Hepatocyte (in vitro differentiated cells): Measurements from ENCODE around the gene STX4. TPM values are rescaled to one million over a fixed set of nuclear protein-coding genes. Genes with fewer than 3 reads are reported as not detected.

Experiments
- DNase-seq: peaks from one replicate; pipeline ENCODE4 v3.0.0-alpha.2; 2016; ENCODE audit warnings: low spot score
- H2AFZ ChIP-seq: fragments of 200-600 bp; sonication (generic); 2 replicates; pipeline ENCODE4 v1.6.0; 2016; ENCODE audit warnings: antibody characterized with exemption, mild to moderate bottlenecking
- H3K27ac ChIP-seq: fragments of 200-600 bp; sonication (generic); 2 replicates; pipeline ENCODE4 v1.5.1; 2016; ENCODE audit warnings: mild to moderate bottlenecking
- H3K27me3 ChIP-seq: fragments of 200-600 bp; sonication (generic); 2 replicates; pipeline ENCODE4 v1.6.1; 2016
- H3K36me3 ChIP-seq: fragments of 200-600 bp; sonication (generic); replicated peaks from 2 replicates; pipeline ENCODE4 v1.5.1; 2016; ENCODE audit warnings: low read depth; ENCODE audit not compliant: insufficient read depth
- H3K4me1 ChIP-seq: fragments of 200-600 bp; sonication (generic); 2 replicates; pipeline ENCODE4 v1.5.1; 2016; ENCODE audit warnings: mild to moderate bottlenecking, moderate library complexity; ENCODE audit not compliant: insufficient read depth
- H3K4me2 ChIP-seq: fragments of 200-600 bp; sonication (generic); 2 replicates; pipeline ENCODE4 v1.6.0; 2016
- H3K4me3 ChIP-seq: fragments of 200-600 bp; sonication (generic); 2 replicates; pipeline ENCODE4 v1.5.1; 2016; ENCODE audit warnings: mild to moderate bottlenecking
- H3K79me2 ChIP-seq: fragments of 200-600 bp; sonication (generic); 2 replicates; pipeline ENCODE4 v1.6.0; 2017; ENCODE audit warnings: mild to moderate bottlenecking
- H3K9me2 ChIP-seq: fragments of 200-600 bp; sonication (generic); replicated peaks from 2 replicates; pipeline ENCODE4 v1.6.0; 2017; ENCODE audit warnings: mild to moderate bottlenecking; ENCODE audit not compliant: insufficient read depth
- H3K9me3 ChIP-seq: fragments of 200-600 bp; sonication (generic); 2 replicates; pipeline ENCODE4 v1.5.1; 2016; ENCODE audit warnings: low read depth, mild to moderate bottlenecking
- H4K20me1 ChIP-seq: fragments of 200-600 bp; sonication (generic); 2 replicates; pipeline ENCODE4 v1.6.0; 2016; ENCODE audit warnings: mild to moderate bottlenecking; ENCODE audit not compliant: insufficient read depth, poor library complexity, severe bottlenecking
- CTCF ChIP-seq: fragments of 200-600 bp; sonication (generic); IDR thresholded peaks from 2 replicates; pipeline ENCODE4 v1.5.1; 2016; ENCODE audit warnings: antibody characterized with exemption, mild to moderate bottlenecking; ENCODE audit not compliant: poor library complexity
- EZH2 ChIP-seq: fragments of 200-600 bp; sonication (generic); IDR thresholded peaks from 2 replicates; pipeline ENCODE4 v1.6.1; 2016; ENCODE audit warnings: antibody characterized with exemption, mild to moderate bottlenecking, borderline replicate concordance
- EZH2phosphoT487 ChIP-seq: fragments of 200-600 bp; sonication (generic); IDR thresholded peaks from one replicate; pipeline ENCODE4 v1.6.1; 2018; ENCODE audit warnings: antibody characterized with exemption, mild to moderate bottlenecking, low read depth, moderate library complexity; ENCODE audit not compliant: unreplicated experiment, severe bottlenecking
- WGBS: methylation state at CpG from one replicate; pipeline ENCODE4 v1.1.6; 2016; ENCODE audit warnings: low lambda C conversion rate; ENCODE audit errors: missing lambda C conversion rate; 5-methylcytosine and 5-hydroxymethylcytosine counted together
- polyA plus RNA-seq: library from polyadenylated mRNA; unstranded; fragments of >200 nt; fragmentation: Nextera tagmentation; extraction: Ambion mirVana; gene quantifications from 2 replicates; pipeline ENCODE4 v1.2.1, GENCODE V29; 2016
- total RNA-seq: library from RNA; depleted of rRNA; stranded (reverse); fragments of >200 nt; gene quantifications from 2 replicates; pipeline ENCODE4 v1.2.3, GENCODE V29; 2014

STX4 gene
- total and polyA plus RNA-seq, 2 experiments from 2014 or later, result 25.9 to 72.4 TPM

- Histone ChIP-seq H3K4me1 (no peaks in the 10 kb centered on the region), H2AFZ (no peak within 1 kb of the TSS), H3K79me2 (peaks cover 12% of the 10 kb centered on the region), H3K9me3 (no peaks in the 10 kb centered on the region), H3K36me3 (no peaks in the 10 kb centered on the region), H3K27me3 (no peaks in the 10 kb centered on the region), H3K4me3 (no peak within 1 kb of the TSS), H3K4me2 (no peak within 1 kb of the TSS), H4K20me1 (no peaks in the 10 kb centered on the region), H3K27ac (no peak within 1 kb of the TSS), H3K9me2 (no peaks in the 10 kb centered on the region)
- DNase-seq, result no peak
- WGBS, result 88% methylated on average over 15 of the region's 15 CpGs
- no peak for TF ChIP-seq EZH2
- no peak for TF ChIP-seq EZH2phosphoT487
- TF ChIP-seq CTCF, result no peak
These were observed 55.3 kb downstream of the STX4 start, which contains the start of gene PRSS53 for GRCh38 chr16:31088459-31089183. PRSS53 (minus strand) TSS chr16:31088943; CDS start chr16:31088809, 134 bp downstream.

GRCh38 chr16:31089199-31089598, 55.8 kb downstream of the STX4 start:
- WGBS, result 97% methylated on average over 8 of the region's 8 CpGs
- Histone ChIP-seq H3K9me2 (no peaks in the 10 kb centered on the region), H2AFZ (no peak overlapping the region), H3K4me2 (no peak overlapping the region), H3K79me2 (peaks cover 14% of the 10 kb centered on the region), H3K27ac (no peak overlapping the region), H3K4me3 (no peak overlapping the region), H3K36me3 (no peaks in the 10 kb centered on the region), H4K20me1 (no peaks in the 10 kb centered on the region), H3K27me3 (no peaks in the 10 kb centered on the region), H3K4me1 (no peaks in the 10 kb centered on the region), H3K9me3 (no peaks in the 10 kb centered on the region)
- DNase-seq, result no peak
- no peak for TF ChIP-seq EZH2
- no peak for TF ChIP-seq EZH2phosphoT487
- no peak for TF ChIP-seq CTCF

Other genes with a start within 250 kb of the STX4 start
- gene ZNF629, start 246.4 kb upstream of the STX4 start, total RNA-seq, result 12.2 and 15.6 TPM in 2 replicates
- 7.7 and 8.7 TPM in 2 replicates for gene ZNF629, start 246.4 kb upstream of the STX4 start, polyA plus RNA-seq
- 21.4 and 25.7 TPM in 2 replicates for gene BCL7C, start 139.5 kb upstream of the STX4 start, total RNA-seq
- 54.1 and 57.3 TPM in 2 replicates for gene BCL7C, start 139.5 kb upstream of the STX4 start, polyA plus RNA-seq
- 1.1 and 1.7 TPM in 2 replicates for gene CTF1, start 136.9 kb upstream of the STX4 start, total RNA-seq
- gene CTF1, start 136.9 kb upstream of the STX4 start, polyA plus RNA-seq, result 13.0 and 18.2 TPM in 2 replicates
- gene FBXL19, start 110.0 kb upstream of the STX4 start, total RNA-seq, result 15.6 and 19.4 TPM in 2 replicates
- gene FBXL19, start 110.0 kb upstream of the STX4 start, polyA plus RNA-seq, result 2.1 and 3.6 TPM in 2 replicates
- gene ORAI3, start 84.5 kb upstream of the STX4 start, total RNA-seq, result 42.4 and 52.5 TPM in 2 replicates
- gene ORAI3, start 84.5 kb upstream of the STX4 start, polyA plus RNA-seq, result 54.0 and 56.9 TPM in 2 replicates
- 1.8 and 2.7 TPM in 2 replicates for gene SETD1A, start 75.8 kb upstream of the STX4 start, total RNA-seq
- 2.2 and 2.3 TPM in 2 replicates for gene SETD1A, start 75.8 kb upstream of the STX4 start, polyA plus RNA-seq
- gene HSD3B7, start 48.4 kb upstream of the STX4 start, total RNA-seq, result 17.5 and 18.1 TPM in 2 replicates
- 16.7 and 20.8 TPM in 2 replicates for gene HSD3B7, start 48.4 kb upstream of the STX4 start, polyA plus RNA-seq
- 0.87 and 1.6 TPM in 2 replicates for gene STX1B, start 22.9 kb upstream of the STX4 start, total RNA-seq
- gene STX1B, start 22.9 kb upstream of the STX4 start, polyA plus RNA-seq, result 2.0 and 2.7 TPM in 2 replicates
- gene ZNF668, start 40.7 kb downstream of the STX4 start, total RNA-seq, result 6.9 and 8.1 TPM in 2 replicates
- 12.4 and 13.0 TPM in 2 replicates for gene ZNF668, start 40.7 kb downstream of the STX4 start, polyA plus RNA-seq
- gene ZNF646, start 40.9 kb downstream of the STX4 start, total RNA-seq, result 6.2 and 9.1 TPM in 2 replicates
- gene ZNF646, start 40.9 kb downstream of the STX4 start, polyA plus RNA-seq, result 3.1 and 4.8 TPM in 2 replicates
- 1.5 and 2.2 TPM in 2 replicates for gene PRSS53, start 55.4 kb downstream of the STX4 start, total RNA-seq
- gene PRSS53, start 55.4 kb downstream of the STX4 start, polyA plus RNA-seq, result 0.39 and 0.66 TPM in 2 replicates
- 105 and 128 TPM in 2 replicates for gene VKORC1, start 61.2 kb downstream of the STX4 start, total RNA-seq
- 195 and 228 TPM in 2 replicates for gene VKORC1, start 61.2 kb downstream of the STX4 start, polyA plus RNA-seq
- 27.3 and 30.9 TPM in 2 replicates for gene BCKDK, start 74.8 kb downstream of the STX4 start, total RNA-seq
- 62.1 and 75.2 TPM in 2 replicates for gene BCKDK, start 74.8 kb downstream of the STX4 start, polyA plus RNA-seq
- gene KAT8, start 84.1 kb downstream of the STX4 start, total RNA-seq, result 44.2 and 53.4 TPM in 2 replicates
- 33.9 and 34.8 TPM in 2 replicates for gene KAT8, start 84.1 kb downstream of the STX4 start, polyA plus RNA-seq
- 155 and 192 TPM in 2 replicates for gene PRSS8, start 102.2 kb downstream of the STX4 start, total RNA-seq
- 297 and 320 TPM in 2 replicates for gene PRSS8, start 102.2 kb downstream of the STX4 start, polyA plus RNA-seq
- gene PRSS36, start 116.5 kb downstream of the STX4 start, total RNA-seq, result 0.63 and 2.9 TPM in 2 replicates
- gene PRSS36, start 116.5 kb downstream of the STX4 start, polyA plus RNA-seq, result 1.4 and 2.1 TPM in 2 replicates
- gene FUS, start 146.6 kb downstream of the STX4 start, total RNA-seq, result 39.7 and 47.4 TPM in 2 replicates
- gene FUS, start 146.6 kb downstream of the STX4 start, polyA plus RNA-seq, result 327 and 345 TPM in 2 replicates
- gene PYCARD, start 169.2 kb downstream of the STX4 start, total RNA-seq, result 9.4 and 15.1 TPM in 2 replicates
- gene PYCARD, start 169.2 kb downstream of the STX4 start, polyA plus RNA-seq, result 13.8 and 16.1 TPM in 2 replicates
- 0.04 TPM in 1 of 2 replicates, not detected in the other for gene TRIM72, start 180.6 kb downstream of the STX4 start, total RNA-seq
- gene TRIM72, start 180.6 kb downstream of the STX4 start, polyA plus RNA-seq, result not detected in 2 replicates
- not detected in 2 replicates for gene PYDC1, start 183.6 kb downstream of the STX4 start, total RNA-seq
- not detected in 2 replicates for gene PYDC1, start 183.6 kb downstream of the STX4 start, polyA plus RNA-seq
- gene ITGAM, start 226.4 kb downstream of the STX4 start, total RNA-seq, result 0.32 and 2.5 TPM in 2 replicates
- gene ITGAM, start 226.4 kb downstream of the STX4 start, polyA plus RNA-seq, result not detected in 2 replicates